22Rv1 (cell line): ENCODE data around the gene MAML3.

Experiments
- ZFX ChIP-seq: fragments of 450-650 bp; IDR thresholded peaks from 2 replicates; pipeline ENCODE4 v1.6.1; 2017; ENCODE audit warnings: antibody characterized with exemption, borderline replicate concordance
- TF ChIP-seq, protein P1 (sequence below): fragments of 450-650 bp; IDR thresholded peaks from 2 replicates; pipeline ENCODE4 v1.5.1; 2017; ENCODE audit warnings: mild to moderate bottlenecking

DNA sequence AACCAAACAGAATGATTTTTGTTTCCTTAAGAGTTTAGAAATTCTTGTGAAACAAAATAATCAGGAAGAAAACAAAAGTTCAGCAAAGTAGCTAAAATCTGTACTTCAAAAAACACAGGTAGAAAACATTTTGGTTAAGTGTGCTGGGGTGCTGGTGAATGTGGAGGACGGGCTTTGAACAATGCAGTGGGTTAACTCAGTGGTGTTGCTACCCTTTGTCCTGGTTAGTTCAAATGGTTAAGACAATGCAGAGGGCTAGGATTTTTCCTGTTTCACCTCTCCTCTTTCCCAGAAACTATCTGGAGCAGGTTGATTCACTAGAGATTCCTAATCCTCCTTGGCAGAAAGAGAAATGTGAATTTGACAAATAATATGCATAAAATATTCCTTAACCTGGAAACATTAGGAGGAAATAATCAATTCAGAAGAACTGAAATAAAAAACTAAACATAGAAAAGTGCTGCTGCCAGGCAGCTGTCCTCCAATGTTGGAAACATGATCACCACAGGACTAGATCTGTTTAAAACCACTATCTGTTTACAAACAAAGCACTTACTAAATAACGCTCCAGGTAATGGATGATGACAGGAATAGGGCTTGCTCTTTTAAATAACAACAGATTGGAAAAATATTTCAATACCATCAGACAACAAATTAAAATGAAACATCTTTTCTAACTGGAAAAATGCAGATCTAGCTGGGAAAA is 148.9 kb downstream of the MAML3 start:
- TF ChIP-seq, protein P1, sequence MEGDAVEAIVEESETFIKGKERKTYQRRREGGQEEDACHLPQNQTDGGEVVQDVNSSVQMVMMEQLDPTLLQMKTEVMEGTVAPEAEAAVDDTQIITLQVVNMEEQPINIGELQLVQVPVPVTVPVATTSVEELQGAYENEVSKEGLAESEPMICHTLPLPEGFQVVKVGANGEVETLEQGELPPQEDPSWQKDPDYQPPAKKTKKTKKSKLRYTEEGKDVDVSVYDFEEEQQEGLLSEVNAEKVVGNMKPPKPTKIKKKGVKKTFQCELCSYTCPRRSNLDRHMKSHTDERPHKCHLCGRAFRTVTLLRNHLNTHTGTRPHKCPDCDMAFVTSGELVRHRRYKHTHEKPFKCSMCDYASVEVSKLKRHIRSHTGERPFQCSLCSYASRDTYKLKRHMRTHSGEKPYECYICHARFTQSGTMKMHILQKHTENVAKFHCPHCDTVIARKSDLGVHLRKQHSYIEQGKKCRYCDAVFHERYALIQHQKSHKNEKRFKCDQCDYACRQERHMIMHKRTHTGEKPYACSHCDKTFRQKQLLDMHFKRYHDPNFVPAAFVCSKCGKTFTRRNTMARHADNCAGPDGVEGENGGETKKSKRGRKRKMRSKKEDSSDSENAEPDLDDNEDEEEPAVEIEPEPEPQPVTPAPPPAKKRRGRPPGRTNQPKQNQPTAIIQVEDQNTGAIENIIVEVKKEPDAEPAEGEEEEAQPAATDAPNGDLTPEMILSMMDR, result no peak
- TF ChIP-seq ZFX, result no peak
